PC-3 (cell line): ENCODE results near the gene ICE2.
"Not testable (repeated sequence)": the region's sequence is repeated elsewhere in the genome, so short reads cannot be mapped to it uniquely, and the experiment has no call there.

Source experiments
- CTCF ChIP-seq: fragments of 300-600 bp; sonication (generic); conservative IDR thresholded peaks from 2 replicates; pipeline ENCODE4 v1.5.1; 2017; ENCODE audit warnings: antibody characterized with exemption, low read depth, mild to moderate bottlenecking, low read length
- EZH2 ChIP-seq: fragments of 300-600 bp; sonication (generic); IDR thresholded peaks from one replicate; pipeline ENCODE4 v1.6.1; 2017; ENCODE audit warnings: antibody characterized with exemption, mild to moderate bottlenecking, low read length; ENCODE audit not compliant: unreplicated experiment

GRCh38 chr15:60412807-60413206 lies 66.1 kb downstream of the ICE2 start:
- TF ChIP-seq CTCF, EZH2: not testable (repeated sequence)
